ENCODE measurements around the gene SCGB2A2.

DNA sequence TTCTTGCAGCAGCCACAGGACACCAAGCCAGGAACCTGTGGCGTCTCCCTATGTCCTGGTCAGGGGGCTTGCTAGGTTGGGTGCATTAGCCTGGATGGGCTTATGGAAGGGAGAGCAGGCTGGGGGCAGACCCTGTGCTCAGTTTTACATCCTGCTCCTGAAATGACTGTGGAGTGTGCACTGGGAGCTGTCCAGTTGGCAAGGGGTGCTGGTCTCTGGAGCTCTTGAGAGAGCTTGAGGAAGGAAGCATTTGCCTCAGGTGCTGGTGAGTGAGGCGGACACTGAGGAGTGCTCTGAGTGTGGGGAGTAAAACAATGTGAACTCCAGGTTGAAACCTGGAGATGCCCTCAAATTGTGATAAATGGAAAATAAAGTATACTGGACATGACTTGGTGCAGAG, 25.5 kb downstream of the SCGB2A2 start:
- no peak for TF ChIP-seq CTCF (IDR thresholded peaks at IDR 0.05; ENCODE audit: low read length)
- TF ChIP-seq EZH2 (optimal IDR thresholded peaks at IDR 0.05; ENCODE audit: low read depth, low read length), result no peak
- no peak for TF ChIP-seq EZH2phosphoT487 (IDR thresholded peaks at IDR 0.05; ENCODE audit: low read length)

All from MM.1S (cell line).